Pancreas (tissue), 10 donors: ENCODE data around the gene ACOX3. TPM values are rescaled to one million over a fixed set of nuclear protein-coding genes. Genes with fewer than 3 reads are reported as not detected.
A peak's percentile ranks its signal among the peaks of the same experiment; 100 is the strongest.

Experiments
- ATAC-seq, 4 donors: fragments of 200-7000 bp; cut with Tn5 transposase; one replicate each; pipeline versions ENCODE4 v1.8.0 to v1.9.1; 2020; ENCODE audit warnings: mild to moderate bottlenecking in 4 of 4, moderate library complexity in 4 of 4
- DNase-seq, 6 donors: peaks; one replicate each; pipeline ENCODE4 v3.0.0-alpha.2; 2020
- FAIRE-seq: peaks from 2 replicates; lab custom pipeline; 2012; peaks lifted over from hg19 to GRCh38; lab: Jason Lieb, UNC
- H3K27ac ChIP-seq, 4 donors: fragments of 200-600 bp; sonication (generic); 1 replicate in 3 of 4; 2 replicates in 1 of 4; pipeline versions ENCODE4 v1.5.0 to v1.8.0; 2020
- H3K27me3 ChIP-seq, 4 donors: fragments of 200-600 bp; one replicate each; pipeline ENCODE4 v1.8.0; 2021
- H3K36me3 ChIP-seq, 3 donors: fragments of 200-600 bp; sonication (generic) in 1 of 3; one replicate each; pipeline versions ENCODE4 v1.5.0 to v1.8.0; 2020 to 2021
- H3K4me1 ChIP-seq, 3 donors: fragments of 200-600 bp; one replicate each; pipeline ENCODE4 v1.8.0; 2021
- H3K4me3 ChIP-seq, 4 donors: fragments of 200-600 bp; sonication (generic) in 2 of 4; one replicate each; pipeline versions ENCODE4 v1.5.0 to v1.8.0; 2020 to 2021
- H3K9me3 ChIP-seq, 4 donors: fragments of 200-600 bp; one replicate each; pipeline ENCODE4 v1.8.0; 2021
- CTCF ChIP-seq, 4 donors: fragments of 200-600 bp; sonication (generic) in 3 of 4; IDR thresholded peaks; one replicate each; pipeline versions ENCODE4 v1.5.0 to v1.8.0; 2021; ENCODE audit warnings: antibody characterized with exemption in 4 of 4
- WGBS, 2 donors: extraction: QIAGEN DNeasy Blood & Tissue Kit; methylation state at CpG; one replicate each; pipeline ENCODE4 v1.1.7; 2013; 5-methylcytosine and 5-hydroxymethylcytosine counted together
- intact Hi-C, 3 donors: fragments of 100-400 bp; cut with DNase I; formaldehyde crosslinking; loops; one replicate each; pipeline versions ENCODE4 v1.11.1 to v1.14.2; 2022
- polyA plus RNA-seq, 2 donors: library from polyadenylated mRNA; stranded (reverse); fragments of 200-250 nt; gene quantifications; one replicate each; pipeline ENCODE4 v1.2.3, GENCODE V29; 2013
- total RNA-seq, 6 donors: library from RNA; stranded (reverse); fragmentation: NEBNext Ultra II Directional in 4 of 6; extraction: Animal tissue kit (Norgen Biotek cat#: 25700) in 4 of 6; gene quantifications; one replicate each; pipeline versions ENCODE4 v1.2.1 to v1.2.4, GENCODE V29; 2021 to 2023
- donor health status: healthy with polysubstance abuse.
- donor health status: DM: no; HTN: no; CAD: no; lungs with moderate emphysema.
- donor health status: DM: no; HTN: no; CAD: no.
- donor health status: control.
- donor health status: control.
- donor health status: Bipolar disorder and iron deficiency.
- donor health status: DM: yes; HTN: yes; CAD: no.
- donor health status: DM: no; HTN: no; CAD: no.
- donor health status: DM: no; HTN: no; CAD: no.
- donor health status: DM: yes; HTN: yes; CAD: no.

Gene ACOX3
- total and polyA plus RNA-seq, 8 donors, result 16.1 to 24.8 (median 18.6) TPM

GRCh38 chr4:8330821-8331574 lies 109.5 kb downstream of the ACOX3 start:
- Histone ChIP-seq H3K4me1 (no peaks in the 10 kb centered on the region), H3K9me3 (no peaks in the 10 kb centered on the region), H3K36me3 (no peaks in the 10 kb centered on the region), H3K4me3 (no peak overlapping the region), H3K27me3 (no peaks in the 10 kb centered on the region), H3K27ac (no peak overlapping the region)
- ATAC-seq (peak in 1 of 4 donors; percentile 43), FAIRE-seq (no peak), DNase-seq (peak in 2 of 6 donors; percentile 36 to 37)
- WGBS, 2 donors, result 64 to 69% methylated on average over 15 of the region's 15 CpGs
- TF ChIP-seq CTCF (IDR thresholded peaks at IDR 0.05), result no peak
- intact Hi-C loops, result no loop called here

GRCh38 chr4:8329859-8330761 lies 110.4 kb downstream of the ACOX3 start:
- DNase-seq (peak in 2 of 6 donors; percentile 52 to 58), FAIRE-seq (no peak), ATAC-seq (no peak)
- Histone ChIP-seq H3K9me3 (no peaks in the 10 kb centered on the region), H3K27me3 (no peaks in the 10 kb centered on the region), H3K27ac (no peak overlapping the region), H3K36me3 (no peaks in the 10 kb centered on the region), H3K4me3 (no peak overlapping the region), H3K4me1 (no peaks in the 10 kb centered on the region)
- WGBS, 2 donors, result 73 to 78% methylated on average over 20 of the region's 20 CpGs
- TF ChIP-seq CTCF (IDR thresholded peaks at IDR 0.05), result no peak
- intact Hi-C loops, result no loop called here

GRCh38 chr4:8329560-8329858 lies 111.0 kb downstream of the ACOX3 start:
- TF ChIP-seq CTCF (IDR thresholded peaks at IDR 0.05), result no peak
- Histone ChIP-seq H3K4me1 (no peaks in the 10 kb centered on the region), H3K27ac (no peak overlapping the region), H3K9me3 (no peaks in the 10 kb centered on the region), H3K4me3 (no peak overlapping the region), H3K27me3 (no peaks in the 10 kb centered on the region), H3K36me3 (no peaks in the 10 kb centered on the region)
- intact Hi-C loops, result no loop called here
- no peak for DNase-seq
- 66 to 78% methylated on average over 6 of the region's 6 CpGs for WGBS, 2 donors
- no peak for FAIRE-seq
- ATAC-seq, result no peak

GRCh38 chr4:8328866-8329559 lies 111.5 kb downstream of the ACOX3 start:
- peak in 2 of 6 donors; percentile 30 to 50 for DNase-seq
- TF ChIP-seq CTCF (IDR thresholded peaks at IDR 0.05), result no peak
- no peaks in the 10 kb centered on the region for H3K36me3 ChIP-seq
- intact Hi-C loops, result no loop called here
- H3K9me3 ChIP-seq, result no peaks in the 10 kb centered on the region
- FAIRE-seq, result no peak
- H3K27me3 ChIP-seq, result no peaks in the 10 kb centered on the region
- no peak overlapping the region for H3K4me3 ChIP-seq
- H3K4me1 ChIP-seq, result no peaks in the 10 kb centered on the region
- no peak for ATAC-seq
- H3K27ac ChIP-seq, result no peak overlapping the region
- 69 to 79% methylated on average over 13 of the region's 13 CpGs for WGBS, 2 donors
